ENCODE measurements around the gene RABGAP1L.

RABGAP1L gene

DNA sequence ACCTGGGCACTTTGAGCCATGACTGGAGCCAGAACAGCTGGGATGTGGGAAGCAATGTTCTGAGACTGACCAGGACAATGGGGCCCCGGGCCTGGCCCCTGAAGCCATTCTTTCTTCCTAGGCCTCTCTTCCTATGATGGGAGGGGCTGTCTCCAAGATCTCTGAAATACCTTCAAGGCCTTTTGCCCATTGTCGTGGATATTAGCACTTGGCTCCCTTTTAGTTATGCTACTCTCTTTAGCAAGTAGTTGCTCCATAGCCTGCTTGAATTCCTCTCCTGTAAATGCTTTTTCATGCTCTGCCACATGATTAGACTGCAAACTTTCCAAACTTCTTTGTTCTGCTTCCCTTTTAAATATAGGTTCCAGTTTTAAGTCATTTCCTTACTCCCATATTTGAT is 577.5 kb downstream of the RABGAP1L start:
- DNase-seq (ENCODE audit: low spot score): no peak
- no peak for TF ChIP-seq CTCF (IDR thresholded peaks at IDR 0.05; ENCODE audit: extremely low read depth, insufficient read depth, missing control alignments)
- in situ Hi-C loops (cut with MboI; ENCODE audit: low pct_unique_long_range_greater_than_20kb, low sequenced_read_pairs, unreplicated experiment): loop anchor here (10.0 to 25.0 kb wide), 2 partner anchors 482 to 650 kb away; no protein-coding TSS in a partner anchor

DNA sequence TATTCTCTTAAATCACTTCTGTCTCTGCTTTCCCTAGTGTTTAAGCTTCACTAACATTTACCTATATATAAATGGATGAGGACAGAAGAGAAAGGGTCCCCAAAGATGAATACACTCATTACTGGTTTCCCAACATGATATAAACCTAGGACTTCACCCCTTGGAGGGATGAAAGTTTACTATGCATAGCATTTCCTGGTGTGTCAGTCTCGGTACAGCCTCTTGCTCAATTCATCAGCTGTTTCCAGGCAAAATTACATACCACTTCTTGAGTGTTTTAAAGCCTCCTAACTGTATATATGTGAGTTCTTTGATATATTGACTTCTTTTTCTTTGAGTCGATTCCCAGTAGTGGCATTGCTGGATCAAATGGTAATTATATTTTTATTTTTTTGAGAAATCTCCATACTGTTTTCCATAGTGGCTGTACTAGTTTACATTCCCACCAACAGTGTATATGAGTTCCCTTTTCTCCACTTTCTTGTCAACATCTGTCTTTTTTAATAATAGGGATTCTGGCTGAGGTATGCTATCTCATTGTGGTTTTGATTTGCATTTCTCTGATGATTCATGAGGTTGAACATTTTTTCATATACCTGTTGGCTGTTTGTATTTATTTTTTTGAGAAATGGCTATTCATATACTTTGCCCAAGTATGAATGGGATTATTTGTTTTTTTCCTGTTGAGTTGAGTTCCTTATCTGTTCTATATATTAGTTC is 581.1 kb downstream of the RABGAP1L start:
- TF ChIP-seq CTCF (IDR thresholded peaks at IDR 0.05; ENCODE audit: extremely low read depth, insufficient read depth, missing control alignments): no peak
- in situ Hi-C loops (cut with MboI; ENCODE audit: low pct_unique_long_range_greater_than_20kb, low sequenced_read_pairs, unreplicated experiment): loop anchor here (25.0 kb wide), 1 partner anchor 653 kb away; no protein-coding TSS in a partner anchor
- no peak for DNase-seq (ENCODE audit: low spot score)

- DNase-seq (ENCODE audit: low spot score): no peak
- no peak for TF ChIP-seq CTCF (IDR thresholded peaks at IDR 0.05; ENCODE audit: extremely low read depth, insufficient read depth, missing control alignments)
- in situ Hi-C loops (cut with MboI; ENCODE audit: low pct_unique_long_range_greater_than_20kb, low sequenced_read_pairs, unreplicated experiment): loop anchor here (25.0 kb wide), 1 partner anchor 656 kb away; no protein-coding TSS in a partner anchor
Measured at GRCh38 chr1:174742805-174743653, 583.7 kb downstream of the RABGAP1L start.

- peak; percentile 48 for TF ChIP-seq CTCF (IDR thresholded peaks at IDR 0.05; ENCODE audit: extremely low read depth, insufficient read depth, missing control alignments)
- peak; percentile 27 for DNase-seq (ENCODE audit: low spot score)
- in situ Hi-C loops (cut with MboI; ENCODE audit: low pct_unique_long_range_greater_than_20kb, low sequenced_read_pairs, unreplicated experiment): loop anchor here (25.0 kb wide), 1 partner anchor 657 kb away; no protein-coding TSS in a partner anchor
Measured at GRCh38 chr1:174743654-174744561, 584.6 kb downstream of the RABGAP1L start.

DNA sequence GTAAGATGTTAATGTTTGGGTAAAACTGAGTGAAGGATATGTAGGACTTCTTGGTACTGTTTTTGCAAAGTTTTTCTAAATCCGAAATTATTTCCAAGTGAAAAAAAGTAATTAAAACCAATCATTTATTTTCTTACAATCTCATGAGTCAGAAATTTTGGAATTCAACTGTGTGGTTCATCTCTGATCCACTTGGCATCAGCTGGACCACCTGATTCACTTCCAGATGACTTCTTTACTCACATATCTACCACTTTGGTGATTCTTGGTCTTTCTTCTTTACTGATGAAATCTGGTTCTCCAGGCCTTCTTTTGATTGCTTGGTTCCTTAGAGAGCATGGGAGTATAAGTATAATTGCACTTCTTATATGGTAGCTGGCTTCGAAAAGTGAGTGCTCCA is 585.6 kb downstream of the RABGAP1L start:
- DNase-seq (ENCODE audit: low spot score): no peak
- in situ Hi-C loops (cut with MboI; ENCODE audit: low pct_unique_long_range_greater_than_20kb, low sequenced_read_pairs, unreplicated experiment): loop anchor here (25.0 kb wide), 1 partner anchor 658 kb away; no protein-coding TSS in a partner anchor
- no peak for TF ChIP-seq CTCF (IDR thresholded peaks at IDR 0.05; ENCODE audit: extremely low read depth, insufficient read depth, missing control alignments)
